H1 (cell line): ENCODE results near the gene CCDC116. TPM values are rescaled to one million over a fixed set of nuclear protein-coding genes. Genes with fewer than 3 reads are reported as not detected.

Experiments used
- CTCF ChIA-PET: fragments of 300-600 bp; sonication (Branson Sonifier 250); formaldehyde crosslinking; loops from one replicate; lab custom pipeline; 2021; ENCODE audit not compliant: partially characterized antibody; lab: Charles Lee
- POLR2A ChIA-PET: fragments of 300-600 bp; sonication (Branson Sonifier 250); formaldehyde crosslinking; loops from one replicate; lab custom pipeline; 2021; ENCODE audit warnings: inconsistent platforms; ENCODE audit not compliant: partially characterized antibody; lab: Charles Lee
- DNase-seq, 2 experiments: peaks; one replicate each; pipeline versions ENCODE4 v3.0.0 to v3.0.0-alpha.2; 2010 to 2022; ENCODE audit warnings: low spot score in 2 of 2, low read depth in 1 of 2, mixed read lengths in 1 of 2
- FAIRE-seq: peaks from 2 replicates; lab custom pipeline; 2011; peaks lifted over from hg19 to GRCh38; lab: Jason Lieb, UNC
- H2AFZ ChIP-seq: 2 replicates; pipeline ENCODE4 v1.8.1; 2012; ENCODE audit warnings: low read length, inconsistent platforms
- H2AK5ac ChIP-seq: 2 replicates; pipeline ENCODE4 v1.6.1; 2013; ENCODE audit warnings: low read depth, low read length
- H2BK120ac ChIP-seq: replicated peaks from 2 replicates; pipeline ENCODE3; 2013; ENCODE audit warnings: low read depth, low read length, inconsistent platforms
- H2BK12ac ChIP-seq: 2 replicates; pipeline ENCODE4 v1.6.1; 2013; ENCODE audit warnings: low read depth, low read length
- H2BK15ac ChIP-seq: 2 replicates; pipeline ENCODE4 v1.6.1; 2013; ENCODE audit warnings: low read length
- H2BK20ac ChIP-seq: 2 replicates; pipeline ENCODE4 v1.6.1; 2013; ENCODE audit warnings: low read length
- H2BK5ac ChIP-seq: 2 replicates; pipeline ENCODE4 v1.6.1; 2013; ENCODE audit warnings: low read depth, low read length
- H3K14ac ChIP-seq: 2 replicates; pipeline ENCODE4 v1.6.1; 2013; ENCODE audit warnings: inconsistent platforms; ENCODE audit not compliant: insufficient read length
- H3K18ac ChIP-seq: 2 replicates; pipeline ENCODE4 v1.6.1; 2013; ENCODE audit warnings: low read length; ENCODE audit errors: extremely low read depth
- H3K23ac ChIP-seq: 2 replicates; pipeline ENCODE4 v1.6.1; 2013; ENCODE audit warnings: inconsistent platforms; ENCODE audit not compliant: insufficient read length
- H3K23me2 ChIP-seq: 2 replicates; pipeline ENCODE4 v1.6.1; 2013; ENCODE audit warnings: low read depth, low read length
- H3K27ac ChIP-seq: 2 replicates; pipeline ENCODE4 v1.6.1; 2011; ENCODE audit warnings: low read depth, low read length, inconsistent platforms
- H3K27me3 ChIP-seq, 4 experiments: replicated peaks in 1 of 4; 1 replicate in 1 of 4; 2 replicates in 3 of 4; pipeline versions ENCODE4 v1.6.1 to v1.8.1; 2011 to 2013; ENCODE audit warnings: low read length in 3 of 4, mild to moderate bottlenecking in 3 of 4, inconsistent platforms in 2 of 4, mixed read lengths in 2 of 4, moderate library complexity in 1 of 4; ENCODE audit not compliant: control insufficient read depth in 3 of 4, insufficient read depth in 3 of 4; ENCODE audit errors: extremely low read depth in 1 of 4
- H3K36me3 ChIP-seq, 4 experiments: 2 replicates each; pipeline versions ENCODE4 v1.6.1 to v1.8.1; 2011 to 2013; ENCODE audit warnings: mild to moderate bottlenecking in 4 of 4, low read length in 3 of 4, moderate library complexity in 2 of 4, control low read depth in 1 of 4, inconsistent platforms in 1 of 4; ENCODE audit not compliant: insufficient read depth in 4 of 4, control insufficient read depth in 2 of 4
- H3K4ac ChIP-seq: replicated peaks from 2 replicates; pipeline ENCODE3; 2013; ENCODE audit warnings: low read length, low read depth, mixed read lengths, inconsistent platforms; ENCODE audit not compliant: insufficient read length
- H3K4me1 ChIP-seq, 4 experiments: replicated peaks in 1 of 4; 1 replicate in 1 of 4; 2 replicates in 3 of 4; pipeline versions ENCODE4 v1.6.1 to v1.8.1; 2011 to 2013; ENCODE audit warnings: low read length in 3 of 4, inconsistent platforms in 2 of 4, mixed read lengths in 1 of 4; ENCODE audit not compliant: insufficient read depth in 4 of 4, control insufficient read depth in 3 of 4
- H3K4me2 ChIP-seq, 2 experiments: 2 replicates each; pipeline versions ENCODE4 v1.6.1 to v1.8.1; 2011 to 2013; ENCODE audit warnings: low read depth in 2 of 2, low read length in 2 of 2, control low read depth in 1 of 2, inconsistent platforms in 1 of 2, mild to moderate bottlenecking in 1 of 2; ENCODE audit not compliant: insufficient read depth in 1 of 2
- H3K4me3 ChIP-seq, 4 experiments: fragments of 200-600, 300-600 bp in 1 of 4; sonication (generic), shearing (Covaris generic), sonication (Bioruptor Twin) in 1 of 4; 2 replicates each; pipeline versions ENCODE4 v1.5.1 to v1.8.1; 2011 to 2016; ENCODE audit warnings: low read length in 4 of 4, low read depth in 3 of 4, control low read depth in 2 of 4, inconsistent platforms in 2 of 4, mild to moderate bottlenecking in 2 of 4, mixed read lengths in 1 of 4, moderate library complexity in 1 of 4; ENCODE audit not compliant: insufficient read depth in 2 of 4; ENCODE audit errors: extremely low read depth in 1 of 4
- H3K56ac ChIP-seq: replicated peaks from 2 replicates; pipeline ENCODE3; 2013; ENCODE audit warnings: low read depth, mild to moderate bottlenecking, mixed read lengths, low read length, inconsistent platforms; ENCODE audit not compliant: insufficient read length
- H3K79me1 ChIP-seq: 2 replicates; pipeline ENCODE4 v1.6.1; 2013; ENCODE audit warnings: low read depth, low read length, control low read depth
- H3K79me2 ChIP-seq, 2 experiments: 2 replicates each; pipeline versions ENCODE4 v1.6.1 to v1.8.1; 2012 to 2013; ENCODE audit warnings: low read length in 2 of 2, mild to moderate bottlenecking in 2 of 2, inconsistent platforms in 1 of 2; ENCODE audit not compliant: insufficient read depth in 2 of 2, control insufficient read depth in 1 of 2
- H3K9ac ChIP-seq, 4 experiments: replicated peaks in 1 of 4; 1 replicate in 1 of 4; 2 replicates in 3 of 4; pipeline versions ENCODE4 v1.6.1 to v1.8.1; 2011 to 2013; ENCODE audit warnings: low read depth in 3 of 4, low read length in 3 of 4, control low read depth in 2 of 4, mild to moderate bottlenecking in 2 of 4, moderate library complexity in 2 of 4, inconsistent platforms in 1 of 4; ENCODE audit errors: extremely low read depth in 1 of 4
- H3K9me3 ChIP-seq, 2 experiments: 2 replicates each; pipeline versions ENCODE4 v1.6.1 to v1.8.1; 2012 to 2013; ENCODE audit warnings: mild to moderate bottlenecking in 2 of 2, moderate library complexity in 2 of 2, control low read depth in 1 of 2, inconsistent platforms in 1 of 2, low read depth in 1 of 2, low read length in 1 of 2, mixed read lengths in 1 of 2; ENCODE audit not compliant: insufficient read depth in 2 of 2
- H4K20me1 ChIP-seq, 2 experiments: replicated peaks in 1 of 2; 2 replicates each; pipeline versions ENCODE3 to v1.8.1; 2011 to 2013; ENCODE audit warnings: inconsistent platforms in 2 of 2, low read length in 2 of 2, mild to moderate bottlenecking in 1 of 2; ENCODE audit not compliant: insufficient read depth in 2 of 2, control insufficient read depth in 1 of 2
- H4K5ac ChIP-seq: 2 replicates; pipeline ENCODE4 v1.6.1; 2013; ENCODE audit warnings: low read length, low read depth, mixed read lengths, inconsistent platforms; ENCODE audit not compliant: insufficient read length
- H4K8ac ChIP-seq: 2 replicates; pipeline ENCODE4 v1.8.0; 2013; ENCODE audit warnings: mild to moderate bottlenecking, moderate library complexity, low read length, inconsistent platforms; ENCODE audit not compliant: insufficient read depth; ENCODE audit errors: extremely low read depth
- H4K91ac ChIP-seq: replicated peaks from 2 replicates; pipeline ENCODE3; 2013; ENCODE audit warnings: low read length, mixed read lengths, inconsistent platforms; ENCODE audit not compliant: insufficient read length
- CTBP2 ChIP-seq: IDR thresholded peaks from 2 replicates; pipeline ENCODE4 v1.7.0; 2011; ENCODE audit warnings: borderline replicate concordance, mild to moderate bottlenecking, moderate library complexity, mixed read lengths, low read length; ENCODE audit not compliant: insufficient read depth, insufficient read length
- GABPA ChIP-seq: IDR thresholded peaks from 2 replicates; pipeline ENCODE4 v1.6.1; 2011; ENCODE audit warnings: mild to moderate bottlenecking, low read length, moderate library complexity, borderline replicate concordance; ENCODE audit not compliant: insufficient read depth
- MAFK ChIP-seq: IDR thresholded peaks from 2 replicates; pipeline ENCODE4 v1.6.1; 2012; ENCODE audit warnings: low read depth, mild to moderate bottlenecking, improper control_type of control experiment, low read length
- RBBP5 ChIP-seq: IDR thresholded peaks from 2 replicates; pipeline ENCODE4 v1.7.1; 2012; ENCODE audit warnings: low read depth, mild to moderate bottlenecking, inconsistent platforms, low read length, moderate library complexity, borderline replicate concordance
- SRF ChIP-seq: IDR thresholded peaks from 2 replicates; pipeline ENCODE4 v1.6.1; 2011; ENCODE audit warnings: mild to moderate bottlenecking, low read depth, low read length, moderate library complexity
- SUZ12 ChIP-seq: fragments of 200-600 bp; sonication (generic); IDR thresholded peaks from 2 replicates; pipeline ENCODE4 v1.6.1; 2012; ENCODE audit warnings: mild to moderate bottlenecking, inconsistent platforms, low read length, moderate library complexity, mixed read lengths
- WGBS, 2 experiments: shearing (Covaris generic) in 1 of 2; methylation state at CpG; one replicate each; pipeline versions ENCODE4 v1.1.6 to v1.1.7; 2013 to 2015; ENCODE audit warnings: low lambda C conversion rate in 2 of 2, mixed read lengths in 2 of 2, inconsistent platforms in 1 of 2, low coverage in 1 of 2, missing lambda C conversion rate in 1 of 2; ENCODE audit not compliant: insufficient replicate concordance in 2 of 2, insufficient coverage in 1 of 2, insufficient read length in 1 of 2; ENCODE audit errors: extremely low coverage in 1 of 2, missing lambda C conversion rate in 1 of 2; 5-methylcytosine and 5-hydroxymethylcytosine counted together
- polyA plus RNA-seq, 7 experiments: library from polyadenylated mRNA; depleted of rRNA in 3 of 7; stranded (reverse) in 5 of 7; unstranded in 2 of 7; fragments of >200 nt in 5 of 7; fragments of 200-250 nt in 2 of 7; gene quantifications; 1 replicate in 5 of 7; 2 replicates in 1 of 7; 4 replicates in 1 of 7; pipeline versions ENCODE4 v1.2.1 to v1.2.3, GENCODE V29; 2011 to 2013; ENCODE audit warnings: missing spikeins in 2 of 7, mixed read lengths in 2 of 7
- total RNA-seq: library from RNA; stranded (reverse); fragmentation: NEBNext Ultra II Directional; extraction: Animal tissue kit (Norgen Biotek cat#: 25700); gene quantifications from 2 replicates; pipeline ENCODE4 v1.2.1, GENCODE V29; 2021

Gene CCDC116
- total and polyA plus RNA-seq, 2 of the 8 experiments (the other 6 are each of a cell fraction or from before 2014, with no cell fraction given) = 0.08 TPM; not detected in 1

DNA sequence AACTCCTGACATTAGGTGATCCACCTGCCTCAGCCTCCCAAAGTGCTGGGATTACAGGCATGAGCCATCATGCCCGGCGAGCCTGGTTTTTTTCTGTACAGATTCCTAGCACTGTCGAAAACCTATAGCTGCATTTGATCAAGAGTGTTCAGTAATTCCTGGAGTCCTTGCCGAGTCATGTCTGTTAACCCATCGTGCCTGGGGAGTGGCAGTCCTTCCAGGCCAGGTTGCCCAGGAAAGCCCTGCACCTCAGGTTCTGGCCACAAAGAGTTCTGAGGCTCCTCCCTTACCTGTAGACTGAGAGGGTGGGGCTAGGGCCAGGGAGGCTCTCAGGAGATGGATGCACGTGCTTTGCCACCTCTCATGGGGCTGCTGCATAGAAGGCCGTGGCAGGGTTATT lies 19.7 kb upstream of the CCDC116 start:
- Histone ChIP-seq H3K14ac (no peak overlapping the region), H3K36me3 (peaks cover 6 to 27% (median 12%) of the 10 kb centered on the region in 4 experiments; a peak in 7 of 8 replicates), H2BK5ac (no peak overlapping the region), H3K4me2 (no peak overlapping the region), H4K5ac (no peak overlapping the region), H4K91ac (no peak overlapping the region), H3K18ac (no peak overlapping the region), H2AK5ac (no peak overlapping the region), H2BK120ac (no peak overlapping the region), H3K4me3 (no peak overlapping the region), H2BK20ac (no peak overlapping the region), H2BK12ac (no peak overlapping the region), H4K8ac (peak overlapping the region; percentile 46; the same call in 1 of the 2 replicates), H3K27me3 (no peaks in the 10 kb centered on the region), H2BK15ac (no peak overlapping the region), H3K9ac (no peak overlapping the region), H3K4me1 (no peaks in the 10 kb centered on the region), H3K4ac (no peak overlapping the region), H3K27ac (no peak overlapping the region), H3K23ac (no peak overlapping the region), H3K56ac (no peak overlapping the region), H3K23me2 (no peaks in the 10 kb centered on the region), H2AFZ (no peak overlapping the region), H3K79me1 (peaks cover 7% of the 10 kb centered on the region), H3K9me3 (no peaks in the 10 kb centered on the region), H3K79me2 (peaks cover 0 to 42% of the 10 kb centered on the region in 2 experiments; a peak in 3 of 4 replicates), H4K20me1 (peaks cover 11 to 24% of the 10 kb centered on the region in 2 experiments)
- ChIA-PET CTCF (interaction anchor here (0.5 to 5.5 kb wide), 5 partner anchors 9 to 56 kb away, joined by 3 to 33 read pairs (median 8); no protein-coding TSS in a partner anchor), POLR2A (interaction anchor here (1.0 to 1.3 kb wide), 3 partner anchors 16 to 30 kb away, joined by 3 to 4 read pairs (median 3); partner anchors contain the start of gene SDF2L1)
- DNase-seq = no peak
- FAIRE-seq = no peak
- WGBS, 2 experiments = 83% methylated on average over 7 of the region's 7 CpGs; no CpG with 5 or more reads in 1 of the 2 experiments
- TF ChIP-seq GABPA = no peak
- 0 out of 2 replicates have a peak, but pooled peaks have one; percentile 3 for TF ChIP-seq MAFK
- no peak for TF ChIP-seq RBBP5
- TF ChIP-seq CTBP2 = no peak
- no peak for TF ChIP-seq SUZ12
- TF ChIP-seq SRF = no peak
